ENCODE results near the gene BRF1.

Gene BRF1

GRCh38 chr14:105257464-105257863, 43.3 kb downstream of the BRF1 start:
- DNase-seq, result peak; percentile 54

GRCh38 chr14:105256292-105256960, 44.4 kb downstream of the BRF1 start:
- DNase-seq, result no peak

- DNase-seq, result no peak
Measured at GRCh38 chr14:105255021-105255507, 45.7 kb downstream of the BRF1 start.

- DNase-seq, result no peak
Measured at GRCh38 chr14:105253329-105253682, 47.5 kb downstream of the BRF1 start.

- DNase-seq, result no peak
Measured at GRCh38 chr14:105252552-105253328, 48.1 kb downstream of the BRF1 start.

DNA sequence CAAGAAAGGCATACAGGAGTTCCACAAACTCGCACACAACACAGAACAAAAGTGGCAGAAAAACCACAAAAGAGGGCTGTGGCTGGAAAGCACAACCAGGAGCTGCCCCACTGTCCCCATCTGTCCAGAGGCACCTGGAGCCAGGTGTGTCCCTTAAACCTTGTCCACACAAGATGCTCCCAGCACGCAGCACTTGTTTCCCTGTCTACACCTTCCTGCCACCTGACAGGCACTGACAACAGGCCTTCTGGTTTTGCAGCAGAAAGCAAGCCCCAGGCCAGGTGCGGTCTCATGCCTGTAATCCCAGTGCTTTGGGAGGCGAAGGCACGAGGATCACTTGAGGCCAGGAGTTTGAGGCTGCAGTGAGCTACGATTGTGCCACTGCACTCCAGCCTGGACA, 48.9 kb downstream of the BRF1 start:
- DNase-seq, result no peak

DNA sequence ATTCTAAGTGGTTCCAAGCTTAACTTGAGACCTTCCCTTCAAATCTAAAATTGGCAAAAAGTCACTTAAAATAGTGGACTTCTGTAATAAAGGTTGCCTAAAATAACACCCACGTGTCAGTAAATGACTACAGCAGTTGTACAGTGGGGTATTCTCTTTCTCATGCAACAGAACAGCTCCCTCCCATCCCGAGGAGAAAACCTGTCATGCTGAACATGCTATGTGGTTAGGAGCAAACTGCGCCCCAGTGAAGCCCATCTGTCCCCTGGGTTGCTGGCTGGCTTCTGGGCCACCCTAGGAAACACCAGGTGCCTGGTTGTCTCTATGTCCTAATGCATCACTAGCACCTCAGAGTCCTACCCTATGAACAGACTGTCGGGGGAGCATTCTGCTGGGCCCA, 49.8 kb downstream of the BRF1 start:
- DNase-seq, result no peak

GRCh38 chr14:105250008-105250366, 50.8 kb downstream of the BRF1 start:
- no peak for DNase-seq

DNA sequence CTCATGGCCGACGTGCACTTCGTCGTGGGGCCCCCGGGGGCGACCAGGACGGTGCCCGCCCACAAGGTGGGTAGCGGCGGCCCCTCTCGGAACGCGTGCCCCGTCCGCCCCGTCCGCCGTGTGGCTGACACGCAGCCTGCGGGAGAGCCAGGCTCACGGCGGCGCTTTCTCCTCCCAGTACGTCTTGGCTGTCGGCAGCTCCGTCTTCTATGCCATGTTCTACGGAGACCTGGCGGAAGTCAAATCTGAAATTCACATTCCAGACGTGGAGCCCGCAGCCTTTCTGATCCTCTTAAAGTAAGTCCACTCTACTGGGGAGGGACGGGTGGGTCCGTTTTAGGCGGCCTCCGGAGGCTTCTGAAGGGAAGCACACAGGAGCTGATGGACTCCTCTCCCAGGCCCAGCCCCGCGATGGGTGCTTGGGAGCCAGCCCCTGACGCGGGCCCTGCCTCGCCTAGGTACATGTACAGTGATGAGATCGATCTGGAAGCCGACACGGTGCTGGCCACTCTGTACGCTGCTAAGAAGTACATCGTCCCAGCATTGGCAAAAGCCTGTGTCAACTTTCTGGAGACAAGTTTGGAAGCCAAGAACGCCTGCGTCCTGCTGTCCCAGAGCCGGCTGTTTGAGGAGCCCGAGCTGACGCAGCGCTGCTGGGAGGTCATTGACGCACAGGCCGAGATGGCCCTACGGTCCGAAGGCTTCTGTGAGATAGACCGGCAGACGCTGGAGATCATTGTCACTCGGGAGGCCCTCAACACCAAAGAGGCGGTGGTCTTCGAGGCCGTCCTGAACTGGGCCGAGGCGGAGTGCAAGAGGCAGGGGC, 51.4 kb downstream of the BRF1 start:
- no peak for DNase-seq

- peak; percentile 92 for DNase-seq
Measured at GRCh38 chr14:105248368-105249181, 52.2 kb downstream of the BRF1 start, which contains the start of gene BTBD6. TSS of gene BTBD6 (plus strand) at chr14:105248533. CDS start at chr14:105248712, 179 bp downstream.

GRCh38 chr14:105247715-105248367, 53.0 kb downstream of the BRF1 start:
- DNase-seq, result no peak

DNA sequence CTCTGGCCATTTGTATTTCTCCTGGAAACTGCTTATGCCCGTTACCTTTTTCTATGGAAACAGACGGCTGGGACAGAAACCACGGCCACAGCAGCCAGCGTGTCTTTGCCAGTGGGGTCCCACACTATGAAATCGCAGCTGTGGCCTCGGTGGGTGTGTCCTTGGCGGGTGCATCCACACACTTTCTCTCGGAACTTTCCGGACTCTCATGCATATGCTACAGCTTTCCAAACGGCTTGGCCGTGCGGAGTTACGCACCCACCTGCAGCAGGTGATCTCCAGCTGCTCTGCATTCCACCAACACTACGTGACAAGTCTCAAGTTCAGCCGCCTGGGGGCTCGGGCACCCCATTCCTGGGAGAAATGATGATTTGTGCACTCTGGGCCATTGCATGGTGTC, 53.8 kb downstream of the BRF1 start:
- DNase-seq, result no peak

DNA sequence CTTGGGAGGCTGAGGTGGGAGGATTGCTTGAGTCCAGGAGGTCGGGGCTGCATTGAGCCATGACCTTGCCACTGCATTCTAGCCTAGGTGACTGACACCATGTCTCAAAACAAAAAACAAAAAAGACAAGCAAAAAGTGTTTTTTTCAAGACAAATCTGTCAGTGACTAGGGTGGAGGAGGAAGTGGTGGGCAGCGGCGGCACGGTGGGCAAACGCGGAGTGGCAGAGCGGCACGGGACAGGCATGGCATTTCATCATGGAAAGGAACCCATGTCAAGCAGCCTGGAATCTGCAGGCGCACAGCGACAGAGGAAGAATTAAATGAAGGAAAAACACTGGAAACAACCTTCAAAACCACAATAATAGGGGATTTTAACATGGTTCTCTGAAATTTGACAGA, 56.5 kb downstream of the BRF1 start:
- DNase-seq, result no peak

GRCh38 chr14:105241641-105242040, 59.2 kb downstream of the BRF1 start:
- DNase-seq, result no peak

DNA sequence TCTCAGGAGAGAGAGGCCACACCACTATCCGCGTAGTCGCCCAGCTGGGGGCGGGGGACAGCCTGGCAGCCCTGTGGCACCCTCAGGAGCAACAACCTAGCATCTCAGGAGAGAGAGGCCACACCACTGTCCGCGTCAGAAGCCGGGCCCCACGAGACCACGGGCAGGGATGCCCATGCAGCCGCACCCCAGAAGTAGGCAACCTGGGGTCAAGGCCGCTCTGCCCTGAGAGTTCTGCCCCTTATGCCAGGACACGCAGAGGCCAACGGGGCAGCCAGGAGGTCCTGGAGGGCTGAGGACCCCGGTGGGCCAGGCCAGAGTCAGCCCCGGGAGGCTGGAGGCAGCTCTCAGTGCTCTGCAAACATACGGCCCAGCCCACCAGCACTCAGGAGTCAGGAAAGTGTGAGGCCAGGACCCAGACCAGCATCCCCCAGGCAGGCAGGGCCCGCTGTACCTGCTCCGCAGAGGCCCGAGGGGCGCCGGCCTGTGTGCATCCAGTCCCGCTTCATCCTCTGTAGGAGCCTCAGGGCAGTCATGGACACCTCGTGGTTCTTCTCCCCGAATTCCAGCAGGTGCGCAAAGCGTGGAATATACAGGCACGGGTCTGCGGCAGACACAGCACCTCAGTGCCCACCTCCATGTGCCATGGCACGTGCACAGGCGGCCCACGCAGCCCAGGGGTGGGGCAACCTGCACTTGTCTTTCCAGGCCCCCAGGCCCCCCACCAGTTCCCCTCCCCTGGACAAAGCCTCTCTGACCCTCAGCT, 59.8 kb downstream of the BRF1 start:
- no peak for DNase-seq

- no peak for DNase-seq
Measured at GRCh38 chr14:105229099-105229655, 71.6 kb downstream of the BRF1 start.

DNA sequence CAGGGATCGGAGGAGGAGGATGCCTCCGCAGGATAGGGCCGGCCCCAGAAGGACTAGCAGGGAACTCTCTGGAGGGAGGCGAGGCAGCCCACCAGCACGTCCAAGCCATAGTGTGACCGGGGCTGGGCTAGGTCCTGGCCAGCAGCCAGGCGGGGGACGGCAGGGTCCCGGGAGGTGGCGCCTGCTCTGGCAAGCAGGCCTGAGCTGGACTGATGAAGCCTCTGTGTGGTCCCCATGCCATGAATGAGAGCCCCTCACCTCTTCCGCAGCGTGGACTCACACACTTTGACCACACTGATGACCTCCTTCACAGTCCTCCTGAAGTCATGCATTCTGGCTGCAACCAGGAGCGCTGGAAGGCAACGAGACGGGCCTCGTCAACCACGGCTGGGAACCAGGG, 72.2 kb downstream of the BRF1 start:
- no peak for DNase-seq

DNA sequence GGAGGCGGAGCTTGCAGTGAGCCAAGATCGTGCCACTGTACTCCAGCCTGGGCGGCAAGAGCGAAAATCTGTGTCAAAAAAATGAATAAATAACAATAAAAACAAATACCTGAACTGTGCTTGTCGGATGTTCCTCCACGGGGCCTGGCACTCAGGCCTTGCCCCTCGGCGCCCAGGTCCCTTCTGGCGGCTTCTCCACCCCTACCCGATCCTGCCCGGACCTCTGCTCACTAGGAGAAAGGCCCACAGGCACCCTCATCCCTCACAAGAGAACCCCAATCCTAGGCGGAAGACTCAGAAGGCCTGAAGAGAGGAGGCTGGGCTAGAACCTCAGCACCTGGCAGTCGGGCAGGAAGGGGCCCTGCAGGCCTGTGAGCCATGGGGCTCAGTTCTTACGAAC, 73.5 kb downstream of the BRF1 start:
- DNase-seq, result no peak

DNA sequence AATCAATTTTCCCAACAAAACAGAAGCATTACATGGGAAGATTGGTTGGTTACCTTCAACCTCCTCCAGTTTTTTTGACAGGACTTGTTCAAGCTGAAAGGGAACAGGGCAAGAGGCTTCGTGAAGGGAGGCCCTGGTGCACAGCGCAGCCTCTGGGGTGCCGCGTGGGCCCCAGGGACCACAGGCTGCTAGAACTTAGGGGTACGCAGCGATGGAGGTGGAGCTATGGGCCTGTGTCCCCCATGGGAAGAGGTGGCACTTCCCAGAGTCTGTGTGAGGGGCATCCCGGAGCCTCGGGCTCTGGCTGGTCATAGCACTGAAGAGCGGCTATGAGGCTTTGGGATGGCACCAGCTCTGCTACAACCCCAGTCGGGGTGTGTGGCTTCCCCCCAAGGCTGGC, 74.6 kb downstream of the BRF1 start:
- no peak for DNase-seq

GRCh38 chr14:105224845-105225570, 75.8 kb downstream of the BRF1 start:
- DNase-seq, result no peak

All from CD4-positive, alpha-beta T cell treated with Interleukin-6 for 4 hours (primary cell).